Fibroblast of skin of left quadriceps (primary cell): ENCODE data around the gene ROPN1B.
A peak's percentile ranks its signal among the peaks of the same experiment; 100 is the strongest.
"Not testable (repeated sequence)": the region's sequence is repeated elsewhere in the genome, so short reads cannot be mapped to it uniquely, and the experiment has no call there.

ENCODE experiments used
- DNase-seq, 2 experiments: peaks; one replicate each; pipeline ENCODE4 v3.0.0-alpha.2; 2013; ENCODE audit warnings: low read depth in 2 of 2

ROPN1B gene

GRCh38 chr3:125957674-125958510 is 11.1 kb upstream of the ROPN1B start:
- DNase-seq, result no peak

GRCh38 chr3:125958511-125959316 is 10.3 kb upstream of the ROPN1B start:
- no peak for DNase-seq

GRCh38 chr3:125959317-125960065 is 9.5 kb upstream of the ROPN1B start:
- DNase-seq, result no peak

DNA sequence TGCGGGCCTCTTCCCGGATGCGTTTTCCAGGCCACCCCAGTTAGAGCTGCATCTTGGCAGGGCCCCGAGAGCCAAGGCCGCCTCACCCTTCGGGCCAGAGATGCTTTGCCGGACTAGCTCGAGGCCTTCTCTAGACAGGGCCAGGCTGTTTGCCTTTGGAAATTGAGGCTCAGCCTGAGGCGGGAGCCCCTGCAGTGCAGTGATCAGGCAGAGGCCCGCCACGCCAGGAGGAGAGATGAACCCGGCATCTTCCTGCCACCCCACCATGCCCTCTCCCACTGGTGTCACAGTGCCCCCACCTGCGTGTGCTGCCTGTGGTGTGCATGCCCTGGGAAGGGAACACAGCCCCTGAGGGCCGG is 8.9 kb upstream of the ROPN1B start:
- no peak for DNase-seq

- no peak for DNase-seq
Measured at GRCh38 chr3:125960456-125961288, 8.3 kb upstream of the ROPN1B start.

DNA sequence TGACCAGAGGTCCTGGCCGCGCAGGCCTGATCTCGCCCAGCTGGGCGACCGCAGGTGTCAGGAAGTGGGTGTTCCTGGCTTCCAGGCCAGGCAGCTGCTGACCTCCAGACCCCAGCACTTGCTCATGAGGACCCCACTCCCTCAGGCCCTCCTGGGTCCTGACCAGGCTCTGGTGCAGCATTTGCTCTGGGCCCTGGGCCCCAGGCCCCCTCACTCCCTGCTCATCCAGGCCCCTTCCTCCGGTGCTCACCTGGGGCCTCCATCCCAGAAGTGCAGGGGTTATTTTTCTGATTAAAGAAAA is 7.7 kb upstream of the ROPN1B start:
- no peak for DNase-seq

- not testable (repeated sequence) for DNase-seq
Measured at GRCh38 chr3:125963834-125964233, 5.1 kb upstream of the ROPN1B start.

GRCh38 chr3:125965505-125965904 is 3.5 kb upstream of the ROPN1B start:
- no peak for DNase-seq

- no peak for DNase-seq
Measured at GRCh38 chr3:125967156-125967555, 1.8 kb upstream of the ROPN1B start.

- not testable (repeated sequence) for DNase-seq
Measured at GRCh38 chr3:125968121-125968520, 857 bp upstream of the ROPN1B start.

- DNase-seq, result not testable (repeated sequence)
Measured at GRCh38 chr3:125971997-125972944, 3.3 kb downstream of the ROPN1B start.

DNA sequence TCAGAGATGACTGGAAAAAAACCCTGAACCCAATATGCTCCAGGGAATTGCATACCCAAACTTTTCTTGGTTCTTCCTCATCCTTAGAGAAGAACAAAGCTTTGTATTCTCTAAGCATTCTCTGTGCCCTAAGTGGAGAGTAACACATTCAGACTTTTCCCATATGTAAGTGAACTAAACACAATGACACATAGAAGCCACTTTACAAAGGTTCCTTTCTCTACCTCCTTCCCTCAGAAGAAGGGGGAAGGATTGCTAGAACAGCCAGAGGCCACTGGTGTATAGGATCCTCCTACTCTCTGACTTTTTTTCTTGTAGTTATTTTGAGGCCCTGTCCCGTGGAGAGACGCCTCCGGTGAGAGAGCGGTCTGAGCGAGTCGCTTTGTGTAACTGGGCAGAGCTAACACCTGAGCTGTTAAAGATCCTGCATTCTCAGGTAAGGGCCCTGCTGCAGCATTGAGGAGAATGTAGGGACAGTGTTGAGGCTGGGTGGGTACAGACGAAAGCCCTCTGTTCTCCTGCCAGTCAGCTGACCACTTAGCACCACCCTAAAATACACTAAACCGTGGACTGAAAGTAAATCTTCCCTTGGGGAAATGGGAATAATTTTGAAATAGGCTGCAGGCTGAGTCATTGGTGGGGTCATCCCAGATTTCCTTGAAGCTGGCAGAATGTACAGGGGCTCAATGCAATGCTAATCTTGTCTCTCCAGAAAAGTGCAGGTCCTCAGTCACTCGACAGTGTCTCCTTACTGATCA is 6.4 kb downstream of the ROPN1B start:
- DNase-seq, result not testable (repeated sequence)

DNA sequence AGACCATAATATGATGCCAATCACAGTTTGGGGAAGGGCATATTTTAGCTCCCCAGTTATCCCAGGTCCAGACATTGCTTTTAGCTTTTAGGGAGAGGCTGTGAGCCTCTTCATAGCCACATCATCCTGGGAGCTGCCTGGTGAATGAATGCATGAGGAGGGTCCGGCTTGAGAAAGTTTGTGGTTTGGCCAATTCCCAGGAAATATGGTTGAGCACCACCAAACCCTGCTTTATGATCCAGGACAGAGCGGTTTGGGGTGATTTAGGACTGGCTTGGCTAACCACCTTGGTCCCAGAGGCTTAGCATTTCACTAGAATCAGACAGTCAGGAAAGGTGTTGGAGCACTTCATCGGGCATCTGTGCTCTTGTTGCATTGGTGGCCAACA is 7.0 kb downstream of the ROPN1B start:
- DNase-seq, result peak; percentile 15 to 20

- DNase-seq, result not testable (repeated sequence)
Measured at GRCh38 chr3:125977104-125977503, 8.1 kb downstream of the ROPN1B start.

- not testable (repeated sequence) for DNase-seq
Measured at GRCh38 chr3:125984951-125985350, 16.0 kb downstream of the ROPN1B start.

- peak; percentile 76 to 79 for DNase-seq
Measured at GRCh38 chr3:125990253-125990970, 21.4 kb downstream of the ROPN1B start.

- DNase-seq, result not testable (repeated sequence)
Measured at GRCh38 chr3:125996751-125997150, 27.8 kb downstream of the ROPN1B start.

GRCh38 chr3:126002189-126002588 is 33.2 kb downstream of the ROPN1B start:
- DNase-seq, result no peak
